ENCODE data around the gene ACO2. TPM values are rescaled to one million over a fixed set of nuclear protein-coding genes. Genes with fewer than 3 reads are reported as not detected.

ACO2 gene
- total RNA-seq, 1 donor from 2014 or later, result 83.5 TPM

DNA sequence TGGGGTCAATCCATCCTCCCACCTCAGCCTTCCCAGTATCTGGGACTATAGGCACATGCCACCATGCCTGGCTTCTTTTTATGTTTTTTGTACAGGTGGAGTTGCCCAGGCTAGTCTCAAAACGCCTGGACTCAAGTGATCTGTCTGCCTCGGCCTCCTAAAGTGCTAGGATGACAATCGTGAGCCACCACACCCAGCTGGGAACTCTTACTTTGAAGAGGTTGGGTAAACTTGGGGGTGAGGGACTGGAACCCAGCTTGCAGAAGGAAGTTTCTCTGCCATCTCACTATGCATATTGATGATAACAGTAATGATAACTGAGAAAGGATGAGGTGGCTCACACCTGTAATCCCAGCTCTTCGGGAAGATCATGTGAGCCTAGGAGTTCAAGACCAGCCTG, 35.9 kb downstream of the ACO2 start:
- TF ChIP-seq, protein P1, sequence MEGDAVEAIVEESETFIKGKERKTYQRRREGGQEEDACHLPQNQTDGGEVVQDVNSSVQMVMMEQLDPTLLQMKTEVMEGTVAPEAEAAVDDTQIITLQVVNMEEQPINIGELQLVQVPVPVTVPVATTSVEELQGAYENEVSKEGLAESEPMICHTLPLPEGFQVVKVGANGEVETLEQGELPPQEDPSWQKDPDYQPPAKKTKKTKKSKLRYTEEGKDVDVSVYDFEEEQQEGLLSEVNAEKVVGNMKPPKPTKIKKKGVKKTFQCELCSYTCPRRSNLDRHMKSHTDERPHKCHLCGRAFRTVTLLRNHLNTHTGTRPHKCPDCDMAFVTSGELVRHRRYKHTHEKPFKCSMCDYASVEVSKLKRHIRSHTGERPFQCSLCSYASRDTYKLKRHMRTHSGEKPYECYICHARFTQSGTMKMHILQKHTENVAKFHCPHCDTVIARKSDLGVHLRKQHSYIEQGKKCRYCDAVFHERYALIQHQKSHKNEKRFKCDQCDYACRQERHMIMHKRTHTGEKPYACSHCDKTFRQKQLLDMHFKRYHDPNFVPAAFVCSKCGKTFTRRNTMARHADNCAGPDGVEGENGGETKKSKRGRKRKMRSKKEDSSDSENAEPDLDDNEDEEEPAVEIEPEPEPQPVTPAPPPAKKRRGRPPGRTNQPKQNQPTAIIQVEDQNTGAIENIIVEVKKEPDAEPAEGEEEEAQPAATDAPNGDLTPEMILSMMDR (IDR thresholded peaks at IDR 0.05; ENCODE audit: unreplicated experiment), result no peak
- no peak for DNase-seq (ENCODE audit: low spot score)
- Mint-ChIP-seq H3K4me3 (ENCODE audit: unreplicated experiment) (no peak overlapping the region), H3K27me3 (ENCODE audit: unreplicated experiment) (peaks cover 4% of the 10 kb centered on the region), H3K9me3 (ENCODE audit: unreplicated experiment) (no peaks in the 10 kb centered on the region), H3K36me3 (ENCODE audit: low read depth, unreplicated experiment) (peaks cover 26% of the 10 kb centered on the region), H3K4me1 (ENCODE audit: unreplicated experiment) (no peaks in the 10 kb centered on the region), H3K27ac (ENCODE audit: unreplicated experiment) (no peak overlapping the region)

DNA sequence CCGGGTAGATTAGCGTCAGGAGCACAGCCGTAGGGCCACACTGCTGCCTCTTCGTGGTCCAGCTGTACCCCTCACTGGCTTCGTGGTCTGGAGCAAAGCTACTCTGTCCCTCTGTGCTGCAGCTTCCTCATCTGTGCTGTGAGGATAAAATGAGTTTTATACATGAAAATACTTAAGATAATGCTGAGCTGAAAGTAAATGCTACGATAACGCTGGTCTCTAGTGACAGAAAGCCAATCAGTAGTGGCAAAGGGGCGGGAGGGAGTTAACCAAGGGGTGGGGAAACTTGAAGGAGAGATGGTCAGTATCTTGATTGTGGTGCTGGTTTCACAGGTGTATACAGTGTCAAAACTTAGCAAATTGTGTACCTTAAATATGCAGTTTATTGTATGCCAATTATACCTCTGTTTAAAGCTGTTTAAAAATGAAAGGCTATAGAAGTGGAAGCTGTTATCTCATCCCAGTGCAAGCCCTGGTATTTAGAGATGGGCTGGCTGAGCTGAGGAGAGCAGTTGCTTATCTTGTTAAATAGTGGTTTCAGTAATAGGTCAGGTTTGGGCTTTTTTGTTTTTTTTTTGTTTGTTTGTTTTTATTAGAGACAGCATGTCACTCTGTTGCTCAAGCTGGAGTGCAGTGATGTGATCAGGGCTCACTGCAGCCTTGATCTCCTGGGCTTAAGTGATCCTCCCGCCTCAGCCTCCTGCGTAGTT, 36.7 kb downstream of the ACO2 start:
- TF ChIP-seq, protein P1 (IDR thresholded peaks at IDR 0.05; ENCODE audit: unreplicated experiment), result no peak
- H3K36me3 Mint-ChIP-seq (ENCODE audit: low read depth, unreplicated experiment), result peaks cover 26% of the 10 kb centered on the region
- no peaks in the 10 kb centered on the region for H3K4me1 Mint-ChIP-seq (ENCODE audit: unreplicated experiment)
- H3K9me3 Mint-ChIP-seq (ENCODE audit: unreplicated experiment), result no peaks in the 10 kb centered on the region
- no peak overlapping the region for H3K4me3 Mint-ChIP-seq (ENCODE audit: unreplicated experiment)
- peaks cover 4% of the 10 kb centered on the region for H3K27me3 Mint-ChIP-seq (ENCODE audit: unreplicated experiment)
- no peak overlapping the region for H3K27ac Mint-ChIP-seq (ENCODE audit: unreplicated experiment)
- DNase-seq (ENCODE audit: low spot score), result no peak

DNA sequence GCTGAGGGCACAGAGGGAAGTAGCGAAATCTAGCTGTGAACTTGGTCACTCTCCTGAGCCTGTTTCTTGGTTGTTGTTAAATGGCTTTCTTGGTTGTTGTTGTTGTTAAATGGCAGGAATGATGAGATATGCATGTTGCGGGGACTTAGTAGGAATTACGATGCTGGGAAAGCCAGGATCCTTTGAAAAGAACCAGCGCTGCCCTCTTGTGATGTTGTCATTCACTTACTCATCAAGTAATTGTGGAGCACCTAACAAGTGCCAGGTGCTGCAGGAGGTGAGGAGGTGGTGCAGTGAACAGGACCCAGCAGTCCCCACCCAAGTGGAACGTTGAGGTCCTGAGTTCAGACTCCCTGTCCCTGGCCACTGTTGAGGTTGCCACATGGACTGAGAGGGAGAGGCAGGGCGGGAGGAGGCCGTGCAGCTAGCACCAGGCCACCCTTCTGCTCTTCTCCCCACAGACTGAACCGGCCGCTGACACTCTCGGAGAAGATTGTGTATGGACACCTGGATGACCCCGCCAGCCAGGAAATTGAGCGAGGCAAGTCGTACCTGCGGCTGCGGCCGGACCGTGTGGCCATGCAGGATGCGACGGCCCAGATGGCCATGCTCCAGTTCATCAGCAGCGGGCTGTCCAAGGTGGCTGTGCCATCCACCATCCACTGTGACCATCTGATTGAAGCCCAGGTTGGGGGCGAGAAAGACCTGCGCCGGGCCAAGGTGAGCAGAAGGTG, 38.6 kb downstream of the ACO2 start:
- TF ChIP-seq, protein P1 (IDR thresholded peaks at IDR 0.05; ENCODE audit: unreplicated experiment), result no peak
- Mint-ChIP-seq H3K9me3 (ENCODE audit: unreplicated experiment) (no peaks in the 10 kb centered on the region), H3K4me3 (ENCODE audit: unreplicated experiment) (peak overlapping the region; percentile 23), H3K4me1 (ENCODE audit: unreplicated experiment) (peaks cover 1% of the 10 kb centered on the region), H3K27me3 (ENCODE audit: unreplicated experiment) (peaks cover 4% of the 10 kb centered on the region), H3K27ac (ENCODE audit: unreplicated experiment) (no peak overlapping the region), H3K36me3 (ENCODE audit: low read depth, unreplicated experiment) (peaks cover 22% of the 10 kb centered on the region)
- no peak for DNase-seq (ENCODE audit: low spot score)

DNA sequence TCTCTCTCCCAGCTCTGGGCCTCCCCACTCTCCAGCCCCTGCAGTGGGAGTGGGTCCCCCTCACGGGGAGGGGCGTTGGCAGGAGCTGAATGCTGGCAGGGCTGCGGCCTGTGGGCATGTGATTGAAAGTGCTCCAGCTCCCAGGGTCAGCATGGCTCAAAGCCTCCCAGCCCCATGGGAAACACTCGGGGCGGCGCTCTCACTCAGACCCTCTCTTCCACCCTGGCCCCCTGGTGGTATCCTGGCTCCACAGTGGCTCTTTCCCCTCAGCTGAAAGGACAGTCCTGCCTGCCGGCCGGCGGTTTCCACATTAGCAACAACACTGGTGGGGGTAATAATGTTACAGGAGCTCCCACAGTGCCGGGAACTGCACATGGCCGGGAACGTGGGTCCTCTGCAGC, 39.9 kb downstream of the ACO2 start:
- H3K27me3 Mint-ChIP-seq (ENCODE audit: unreplicated experiment), result peaks cover 4% of the 10 kb centered on the region
- TF ChIP-seq, protein P1 (IDR thresholded peaks at IDR 0.05; ENCODE audit: unreplicated experiment), result no peak
- no peaks in the 10 kb centered on the region for H3K9me3 Mint-ChIP-seq (ENCODE audit: unreplicated experiment)
- peaks cover 11% of the 10 kb centered on the region for H3K4me1 Mint-ChIP-seq (ENCODE audit: unreplicated experiment)
- no peak overlapping the region for H3K27ac Mint-ChIP-seq (ENCODE audit: unreplicated experiment)
- DNase-seq (ENCODE audit: low spot score), result no peak
- no peak overlapping the region for H3K4me3 Mint-ChIP-seq (ENCODE audit: unreplicated experiment)
- H3K36me3 Mint-ChIP-seq (ENCODE audit: low read depth, unreplicated experiment), result peaks cover 30% of the 10 kb centered on the region

DNA sequence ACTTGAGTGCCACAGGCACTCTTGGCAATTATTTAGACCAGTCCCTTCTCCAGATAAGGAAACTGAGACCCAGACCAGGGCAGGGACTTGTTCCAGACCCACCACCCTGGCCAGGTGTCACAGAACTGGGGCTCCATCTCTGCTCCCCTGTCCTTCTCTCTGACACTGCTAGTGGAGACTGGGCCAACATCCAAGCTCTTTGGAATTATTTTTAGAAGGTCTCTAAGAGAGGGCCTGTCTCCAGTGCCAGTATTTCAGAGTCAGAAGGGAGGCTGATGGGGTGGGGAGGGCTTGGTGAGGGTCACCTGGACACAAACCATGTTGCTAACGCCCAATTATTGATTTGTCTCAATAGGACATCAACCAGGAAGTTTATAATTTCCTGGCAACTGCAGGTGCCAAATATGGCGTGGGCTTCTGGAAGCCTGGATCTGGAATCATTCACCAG, 42.6 kb downstream of the ACO2 start:
- H3K36me3 Mint-ChIP-seq (ENCODE audit: low read depth, unreplicated experiment), result peaks cover 37% of the 10 kb centered on the region

More for the DNA sequence above, 42.6 kb downstream of the ACO2 start:
- no peak overlapping the region for H3K27ac Mint-ChIP-seq (ENCODE audit: unreplicated experiment)
- H3K9me3 Mint-ChIP-seq (ENCODE audit: unreplicated experiment), result no peaks in the 10 kb centered on the region
- no peak for DNase-seq (ENCODE audit: low spot score)
- TF ChIP-seq, protein P1 (IDR thresholded peaks at IDR 0.05; ENCODE audit: unreplicated experiment), result no peak
- H3K4me1 Mint-ChIP-seq (ENCODE audit: unreplicated experiment), result peaks cover 11% of the 10 kb centered on the region
- peaks cover 12% of the 10 kb centered on the region for H3K27me3 Mint-ChIP-seq (ENCODE audit: unreplicated experiment)
- no peak overlapping the region for H3K4me3 Mint-ChIP-seq (ENCODE audit: unreplicated experiment)

Measured in endothelial cell (in vitro differentiated cells).